Hindlimb muscle (tissue), 1 donor: ENCODE data around the gene WNT2. TPM values are rescaled to one million over a fixed set of nuclear protein-coding genes. Genes with fewer than 3 reads are reported as not detected.
"Not testable (repeated sequence)": the region's sequence is repeated elsewhere in the genome, so short reads cannot be mapped to it uniquely, and the experiment has no call there.

Experiments used
- DNase-seq: peaks from one replicate; pipeline ENCODE4 v3.0.0-alpha.2; 2013
- polyA plus RNA-seq: library from polyadenylated mRNA; unstranded; fragments of 120-200 nt; gene quantifications from one replicate; pipeline ENCODE4 v1.2.1, GENCODE V29; 2013; ENCODE audit not compliant: insufficient read length

The WNT2 gene
- polyA plus RNA-seq, 1 donor = 1.1 TPM

DNA sequence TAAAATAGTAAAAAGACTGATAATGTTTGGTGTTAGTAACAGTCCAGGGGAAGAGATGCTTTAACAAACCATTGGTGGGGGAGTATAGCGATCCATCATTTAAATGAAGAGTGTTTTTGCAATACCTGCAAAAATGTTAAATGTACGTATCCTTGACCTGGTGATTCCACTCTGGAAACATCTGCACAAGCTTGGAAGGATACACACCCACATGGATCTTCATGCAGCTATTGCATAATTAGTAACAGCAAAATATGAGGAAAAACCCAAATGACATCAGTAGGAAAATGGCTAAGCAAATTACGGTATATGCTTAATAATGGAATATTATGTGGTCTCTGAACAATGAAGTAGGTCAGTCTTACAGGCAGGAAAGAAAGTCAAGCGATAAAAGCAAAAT lies 20.5 kb downstream of the WNT2 start:
- DNase-seq = no peak

DNA sequence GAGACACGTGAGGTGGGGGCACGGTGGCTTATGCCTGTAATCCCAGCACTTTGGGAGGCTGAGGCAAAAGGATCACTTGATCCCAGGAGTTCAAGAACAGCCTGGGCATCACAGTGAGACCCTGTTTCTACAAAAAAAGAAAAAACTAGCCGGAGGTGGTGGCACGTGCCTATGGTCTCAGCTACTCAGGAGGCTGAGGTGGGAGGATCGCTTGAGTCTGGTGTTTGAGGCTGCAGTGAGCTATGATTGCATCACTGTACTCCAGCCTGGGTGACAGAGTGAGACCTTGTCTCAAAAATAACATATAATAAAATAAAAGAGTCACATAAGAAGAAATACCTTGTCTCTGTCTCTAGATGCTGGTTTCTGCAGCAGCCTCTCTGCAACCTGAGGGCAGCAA lies 22.4 kb downstream of the WNT2 start:
- not testable (repeated sequence) for DNase-seq

DNA sequence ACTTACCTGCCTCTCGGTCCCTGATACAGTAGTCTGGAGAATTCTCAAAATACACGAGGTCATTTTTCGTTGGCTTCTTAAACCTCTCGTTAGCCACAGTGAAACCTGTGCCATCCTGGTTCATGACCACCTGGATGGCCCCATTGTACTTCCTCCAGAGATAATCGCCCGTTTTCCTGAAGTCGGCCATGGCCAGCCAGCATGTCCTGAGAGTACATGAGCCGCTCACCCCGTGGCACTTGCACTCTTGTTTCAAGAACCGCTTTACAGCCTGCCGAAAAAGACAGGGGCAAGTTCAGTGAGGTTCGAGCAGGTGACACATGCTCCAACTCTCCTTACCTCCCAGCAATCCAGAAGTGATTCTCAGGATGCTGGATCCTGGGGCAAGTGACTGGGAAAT lies 25.3 kb downstream of the WNT2 start:
- no peak for DNase-seq

DNA sequence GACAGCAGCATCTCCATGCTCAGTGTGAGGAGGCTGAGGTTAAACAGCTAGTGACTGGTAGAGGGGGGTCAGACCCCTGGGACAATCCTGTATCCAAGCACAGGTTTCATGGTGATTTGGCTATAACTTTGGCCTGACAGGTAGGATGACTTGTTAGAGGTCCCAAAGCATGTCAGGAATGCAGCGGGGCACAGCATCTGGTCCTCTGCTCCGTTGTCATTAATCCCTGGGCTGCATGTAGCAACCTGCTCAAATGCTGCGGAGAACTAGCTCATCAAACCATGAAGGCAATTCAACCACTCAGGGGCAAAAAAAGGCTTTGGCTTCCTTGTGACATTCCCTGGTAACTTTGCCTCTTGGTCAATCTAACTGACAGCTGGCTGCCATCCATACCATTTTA lies 26.8 kb downstream of the WNT2 start:
- no peak for DNase-seq

DNA sequence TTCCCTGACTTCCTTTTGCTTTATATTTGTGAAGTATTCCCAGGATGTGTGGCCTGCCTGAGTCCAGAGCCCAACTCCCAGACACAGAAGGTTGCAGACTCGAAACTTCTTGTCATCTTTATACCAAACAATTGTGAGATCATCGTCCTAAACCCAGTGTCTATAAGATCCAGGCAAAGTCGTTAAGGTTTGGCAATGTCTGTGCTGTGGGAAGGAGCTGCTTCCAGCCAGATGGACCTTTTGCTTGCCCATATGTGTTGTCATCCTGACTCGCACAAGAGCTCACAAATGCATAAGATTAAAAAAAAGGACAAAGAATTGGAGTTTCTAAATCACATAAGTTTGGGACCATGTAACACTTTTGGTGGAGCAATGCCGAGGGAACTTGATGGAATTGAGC lies 37.0 kb downstream of the WNT2 start:
- DNase-seq = no peak

DNA sequence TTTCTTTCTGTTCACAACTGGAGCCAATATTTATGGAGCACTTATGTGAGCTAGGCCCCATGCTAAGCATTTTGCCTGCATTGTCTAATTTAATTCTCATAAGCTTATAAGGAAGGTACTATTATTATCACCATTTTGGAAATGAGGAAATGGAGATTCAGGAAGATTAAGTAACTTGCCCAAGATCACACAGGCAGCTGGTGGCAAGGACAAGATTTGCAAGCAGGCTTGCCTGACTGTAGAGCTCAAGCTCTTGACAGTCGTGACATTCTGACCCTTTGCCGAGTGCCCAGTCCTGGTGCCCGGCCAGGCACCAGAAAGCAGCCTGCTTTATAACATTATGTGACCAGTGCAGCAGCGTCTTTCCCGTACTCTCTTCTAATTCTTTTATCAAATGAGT lies 38.2 kb downstream of the WNT2 start:
- DNase-seq = no peak

DNA sequence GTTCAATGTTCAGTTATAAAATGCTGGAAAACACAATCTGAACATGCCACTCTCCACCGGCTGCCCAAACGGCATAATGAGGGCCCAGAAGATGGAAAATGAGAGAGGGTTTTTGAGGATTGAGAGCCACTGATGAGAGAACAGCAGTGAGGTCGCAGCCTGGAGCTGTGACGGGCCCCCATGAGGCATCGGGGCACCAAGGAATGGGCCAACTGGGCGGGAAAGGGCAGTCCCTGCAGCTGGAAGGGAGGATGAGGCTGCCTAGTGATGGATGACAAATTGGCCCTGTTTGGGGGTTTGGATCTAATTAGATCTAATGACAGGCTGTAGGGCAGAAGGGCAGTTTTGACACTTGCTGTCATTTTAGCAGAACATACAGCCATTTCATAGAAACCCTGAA lies 39.1 kb downstream of the WNT2 start:
- no peak for DNase-seq

DNA sequence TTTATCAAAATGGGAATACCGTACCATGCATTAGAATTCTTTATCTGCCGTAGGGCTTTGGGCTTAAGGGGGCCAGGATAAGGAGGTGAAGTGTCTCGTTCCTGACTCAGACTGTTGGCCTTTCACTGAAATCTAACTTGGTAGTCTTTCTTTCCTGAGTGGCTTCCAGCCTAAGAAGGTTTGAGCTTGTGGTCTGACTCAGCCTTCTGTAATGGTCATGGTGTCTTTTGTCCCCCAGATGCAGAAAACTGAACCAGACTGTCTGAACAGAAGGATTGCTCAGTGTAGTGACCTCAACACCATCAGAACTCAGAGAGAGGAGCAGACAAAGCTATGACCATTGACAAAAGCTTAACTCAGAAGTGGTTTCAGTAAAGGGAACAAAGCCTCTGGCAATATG lies 39.5 kb downstream of the WNT2 start:
- no peak for DNase-seq

DNA sequence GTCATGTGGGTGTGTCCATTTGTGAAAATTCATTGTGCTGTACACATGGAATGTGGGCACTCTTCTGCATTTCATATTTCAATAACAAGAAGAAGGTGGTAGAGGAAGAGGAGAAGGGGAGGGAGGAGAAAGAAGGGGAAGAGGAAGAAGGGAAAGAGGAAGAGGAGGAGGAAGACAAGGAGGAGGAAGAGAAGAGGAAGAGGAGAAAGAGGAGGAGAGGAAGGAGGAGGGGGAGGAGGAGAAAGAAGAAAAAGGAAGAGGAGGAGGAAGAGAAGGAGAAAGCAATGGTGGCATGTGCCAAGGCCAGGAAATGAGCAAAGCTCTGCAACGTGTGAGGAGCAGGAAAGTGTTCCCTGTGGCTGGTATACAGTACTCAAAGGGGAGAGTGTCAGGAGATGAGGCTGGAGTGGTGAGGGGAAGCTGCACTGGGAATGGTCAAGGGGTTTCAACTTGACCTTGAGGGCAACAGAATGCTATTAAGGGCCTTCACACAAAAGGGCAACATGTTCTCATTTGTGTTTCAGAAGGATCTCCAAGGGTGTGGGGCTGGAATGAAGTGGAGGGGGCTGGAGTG lies 40.5 kb downstream of the WNT2 start:
- no peak for DNase-seq

DNA sequence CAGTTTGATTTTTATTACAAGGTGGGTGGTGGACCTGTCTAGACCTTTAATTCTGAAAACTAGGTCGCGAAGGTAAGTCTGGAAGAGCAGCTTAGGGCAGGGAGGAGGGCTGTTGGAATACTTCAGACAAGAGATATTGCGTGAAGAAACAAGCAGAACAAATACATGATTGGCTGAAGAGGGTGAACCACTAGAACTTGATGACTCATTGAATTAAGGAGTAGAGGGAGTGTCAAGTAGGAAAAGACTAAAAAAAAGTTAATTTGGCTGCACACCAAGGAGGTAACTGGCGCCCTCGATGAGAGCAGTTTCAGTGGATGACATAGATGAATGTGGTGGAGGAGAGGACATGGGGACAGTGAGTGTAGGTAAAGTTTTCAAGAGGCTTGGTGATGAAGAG lies 41.3 kb downstream of the WNT2 start:
- no peak for DNase-seq

DNA sequence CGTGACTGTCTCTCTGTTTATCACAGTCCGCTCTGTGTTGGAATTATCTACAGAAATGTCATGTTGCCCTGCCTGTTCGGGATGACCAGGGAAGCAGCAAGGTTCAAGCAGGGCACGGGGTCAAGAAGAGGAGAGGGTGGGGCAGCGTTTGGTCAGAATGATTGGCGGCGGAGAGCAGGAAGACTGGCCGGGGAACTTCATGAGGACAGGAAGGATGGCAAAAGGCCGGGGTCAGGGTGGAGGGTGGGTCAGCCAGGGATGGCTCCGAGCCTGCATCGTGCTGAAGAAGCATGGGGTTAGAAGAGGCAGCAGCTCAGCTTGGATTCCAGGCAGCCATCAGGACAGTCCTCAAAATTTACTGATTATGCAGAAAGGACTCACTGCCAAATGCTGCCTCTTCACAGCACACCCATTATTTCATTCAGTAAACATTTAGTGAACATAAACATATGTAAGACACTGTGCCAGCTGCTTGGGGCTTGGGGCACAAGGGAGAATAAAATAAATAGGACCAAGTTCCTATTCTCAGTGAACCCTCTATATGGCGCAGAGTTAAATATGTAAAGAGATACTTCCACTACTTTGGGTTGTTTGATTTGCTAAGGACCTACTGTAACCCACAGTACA lies 42.8 kb downstream of the WNT2 start:
- DNase-seq = no peak

DNA sequence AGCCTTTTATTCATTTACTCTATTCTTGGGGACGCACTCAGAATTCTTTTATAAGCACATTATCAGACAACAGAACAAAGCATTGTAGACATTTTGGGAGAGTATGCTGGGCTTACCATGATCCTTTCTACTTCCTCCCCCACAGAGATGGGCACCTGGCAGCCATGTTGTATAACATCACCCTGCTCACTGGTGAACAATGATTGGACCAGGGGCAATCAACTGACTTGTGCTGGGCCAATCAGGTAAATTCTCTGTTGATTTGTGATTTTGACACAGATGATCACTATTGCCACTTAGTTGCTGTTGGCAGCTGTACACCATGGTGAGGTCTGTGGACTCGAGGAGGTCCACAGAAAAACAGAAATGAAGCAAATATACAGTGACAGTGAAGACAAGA lies 43.7 kb downstream of the WNT2 start:
- DNase-seq = no peak

DNA sequence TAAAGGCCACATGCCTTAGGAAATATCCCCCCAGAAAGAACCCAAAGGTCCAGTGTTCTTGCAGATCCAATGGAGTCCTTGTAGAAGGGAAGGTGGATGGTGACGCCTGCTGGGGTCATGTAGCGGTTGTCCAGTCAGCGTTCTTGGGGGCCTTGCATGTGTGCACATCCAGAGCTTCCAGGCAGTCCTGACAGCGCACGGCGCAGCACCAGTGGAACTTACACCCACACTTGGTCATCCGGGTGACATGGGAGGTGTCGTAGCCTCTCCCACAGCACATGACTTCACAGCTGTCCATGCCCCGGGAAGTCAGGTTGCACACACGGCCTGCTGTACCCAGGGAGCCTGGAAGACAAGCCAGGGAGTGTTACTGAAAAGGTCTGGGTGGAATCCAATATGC lies 44.8 kb downstream of the WNT2 start:
- DNase-seq = no peak

DNA sequence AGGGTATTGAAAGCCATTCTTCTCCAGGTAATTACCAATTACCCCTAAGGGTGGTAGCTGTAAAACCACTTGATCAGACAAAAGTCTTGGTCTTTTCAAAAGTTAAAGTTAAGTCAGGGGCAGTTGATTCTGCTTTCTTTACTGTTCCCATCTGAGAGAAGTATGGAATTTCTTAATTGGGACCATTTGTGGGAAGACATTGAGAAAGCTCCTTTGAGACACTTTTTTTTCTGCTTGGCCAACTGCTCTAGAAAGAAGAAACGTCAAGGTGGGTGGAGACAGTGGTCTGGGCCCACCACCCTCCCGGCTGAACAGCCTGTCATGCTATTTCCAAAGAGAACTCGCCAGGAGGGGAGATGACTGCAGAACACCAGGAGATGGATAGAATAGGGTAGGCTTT lies 45.3 kb downstream of the WNT2 start:
- no peak for DNase-seq

DNA sequence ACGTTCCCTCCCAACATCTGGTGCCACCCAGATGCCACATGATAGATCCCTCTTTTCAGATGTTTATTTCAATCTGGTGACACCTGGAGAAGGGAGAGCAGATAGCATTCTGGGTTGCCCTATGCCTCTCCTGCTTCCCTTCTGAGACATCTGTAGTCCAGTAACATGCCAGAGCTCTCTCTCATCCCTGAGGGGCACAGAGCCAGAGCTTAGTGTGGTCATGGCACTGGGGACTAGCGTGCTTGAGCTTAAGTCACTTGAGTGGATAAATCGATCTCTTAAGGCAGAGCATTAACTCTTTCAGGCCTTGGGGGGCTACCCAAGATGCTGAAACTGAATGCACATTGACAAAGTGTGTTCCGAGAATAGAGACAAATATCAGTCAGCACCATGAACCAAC lies 47.9 kb downstream of the WNT2 start:
- no peak for DNase-seq

DNA sequence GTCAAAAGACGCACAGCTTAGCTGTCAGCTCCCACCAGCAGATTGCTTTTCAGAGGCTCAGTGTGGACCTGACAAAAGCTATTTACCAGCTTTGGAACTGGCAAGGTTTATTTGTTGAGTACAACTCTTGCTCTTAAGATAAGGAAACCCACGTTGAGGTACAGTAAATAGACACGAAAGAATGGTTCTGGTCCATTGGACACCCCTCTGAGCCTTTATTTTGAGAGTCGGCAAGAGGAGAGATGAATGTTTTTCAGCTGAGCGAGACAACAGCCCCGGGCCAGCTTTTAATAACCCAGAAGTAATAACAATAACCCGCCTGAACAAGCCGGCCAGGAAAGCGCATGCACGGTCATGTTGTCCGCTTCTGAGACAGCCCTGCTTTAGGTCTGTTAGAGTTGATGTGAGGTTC lies 49.0 kb downstream of the WNT2 start:
- no peak for DNase-seq

DNA sequence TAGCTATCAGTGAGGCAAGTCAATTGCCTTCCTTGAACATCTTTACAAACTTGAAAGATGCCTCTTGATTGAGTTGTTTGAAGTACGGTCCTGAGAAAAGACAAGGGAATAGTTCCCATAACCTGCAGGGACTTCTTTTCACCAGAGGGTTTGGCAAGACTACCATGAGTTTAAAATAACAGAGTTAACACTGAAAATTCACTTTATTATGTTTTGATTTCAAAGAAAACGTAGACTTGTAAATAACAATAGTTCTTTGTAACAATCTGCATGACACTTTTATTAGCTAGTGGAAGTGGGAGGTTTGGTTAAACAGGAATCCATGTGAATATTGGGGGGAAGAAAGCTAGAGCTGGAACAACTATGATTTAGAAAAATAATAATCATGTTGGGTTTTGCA lies 49.5 kb downstream of the WNT2 start:
- no peak for DNase-seq

DNA sequence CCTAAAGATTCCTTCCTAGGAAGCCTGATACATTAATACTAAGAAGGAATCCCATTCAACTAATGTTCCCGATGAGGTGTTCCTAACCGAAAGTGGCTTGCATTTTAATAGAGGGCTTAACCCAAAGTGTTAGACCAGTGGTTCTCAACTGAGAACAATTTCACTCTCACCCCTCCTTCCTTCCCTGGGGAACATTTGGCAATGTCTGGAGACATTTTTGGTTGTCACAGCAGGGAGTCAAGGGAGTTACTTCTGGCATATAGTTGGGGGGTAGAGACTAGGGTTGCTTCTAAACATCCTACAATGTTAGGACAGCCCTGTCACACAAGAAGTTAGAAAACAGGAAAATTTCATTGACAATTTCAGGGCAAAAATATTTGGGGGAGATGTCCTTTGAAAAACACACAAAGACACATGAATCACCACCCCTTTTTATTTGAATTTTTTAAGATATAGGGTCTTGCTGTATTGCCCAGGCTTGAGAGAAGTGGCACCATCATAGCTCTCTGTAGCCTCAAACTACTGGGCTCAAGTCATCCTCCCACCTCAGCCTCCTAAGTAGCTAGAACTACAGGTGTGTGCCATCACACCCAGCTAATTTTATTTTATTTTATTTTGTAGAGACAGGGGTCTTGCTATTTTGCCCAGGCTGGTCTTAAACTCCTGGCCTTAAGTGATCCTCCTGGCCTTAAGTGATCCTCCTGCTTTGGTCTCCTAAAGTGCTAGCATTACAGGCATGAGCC lies 50.7 kb downstream of the WNT2 start:
- DNase-seq = no peak

DNA sequence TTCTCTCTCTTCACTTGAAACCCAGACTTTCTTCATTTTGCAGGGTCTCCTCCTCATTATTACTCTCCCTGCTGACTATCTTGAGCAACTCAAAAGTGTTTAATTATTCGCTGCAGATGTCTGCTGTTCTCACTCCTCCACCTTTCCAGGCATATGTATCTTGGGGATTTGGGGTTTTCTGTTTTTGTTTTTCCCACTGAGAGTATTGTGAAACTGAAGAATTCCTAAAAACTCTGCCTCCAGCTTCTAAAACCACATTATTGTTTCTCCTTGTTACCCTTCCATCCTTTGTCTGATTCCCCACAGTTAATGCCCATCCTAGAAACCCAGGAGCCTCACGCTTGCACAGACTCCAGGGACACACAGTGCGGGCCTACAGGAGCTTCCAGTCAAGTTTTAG lies 51.3 kb downstream of the WNT2 start:
- no peak for DNase-seq

DNA sequence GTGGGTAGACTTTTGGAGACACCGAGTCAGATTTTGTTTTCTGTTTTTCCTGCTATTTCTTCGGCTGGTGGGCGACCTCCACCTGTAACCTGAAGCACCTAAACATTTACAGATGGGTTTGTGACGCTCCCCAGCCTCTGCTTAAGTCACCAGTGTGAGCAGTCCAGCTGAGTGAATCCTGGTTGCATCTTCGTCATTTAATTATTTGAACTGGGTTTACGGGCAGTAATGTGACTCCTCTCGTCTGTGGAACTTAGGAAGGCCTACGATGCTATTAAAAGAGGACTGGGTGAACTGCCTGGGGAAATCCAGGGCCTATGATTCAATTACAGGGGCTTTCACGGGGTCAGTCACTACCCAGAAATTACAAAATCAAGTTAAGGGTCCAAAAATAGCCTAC lies 52.5 kb downstream of the WNT2 start:
- DNase-seq = no peak

DNA sequence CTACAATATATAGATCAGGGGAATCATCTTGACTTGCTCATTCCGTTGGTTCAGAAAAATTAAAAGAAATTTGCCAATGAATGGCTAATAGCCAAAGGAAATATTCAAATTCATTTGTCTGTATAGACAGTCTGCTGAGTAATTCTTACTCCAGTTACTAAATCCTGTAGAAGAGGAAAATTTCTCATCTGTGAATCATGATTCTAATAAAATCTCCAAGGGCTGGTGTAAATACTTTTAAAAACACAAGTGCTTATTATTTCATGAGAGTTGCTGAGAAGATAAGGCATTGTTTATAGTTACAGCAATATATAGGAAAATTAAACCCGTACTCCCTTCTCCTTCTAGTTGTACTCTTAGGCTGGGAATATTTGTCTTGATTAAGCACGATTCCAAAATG lies 53.0 kb downstream of the WNT2 start:
- DNase-seq = no peak

DNA sequence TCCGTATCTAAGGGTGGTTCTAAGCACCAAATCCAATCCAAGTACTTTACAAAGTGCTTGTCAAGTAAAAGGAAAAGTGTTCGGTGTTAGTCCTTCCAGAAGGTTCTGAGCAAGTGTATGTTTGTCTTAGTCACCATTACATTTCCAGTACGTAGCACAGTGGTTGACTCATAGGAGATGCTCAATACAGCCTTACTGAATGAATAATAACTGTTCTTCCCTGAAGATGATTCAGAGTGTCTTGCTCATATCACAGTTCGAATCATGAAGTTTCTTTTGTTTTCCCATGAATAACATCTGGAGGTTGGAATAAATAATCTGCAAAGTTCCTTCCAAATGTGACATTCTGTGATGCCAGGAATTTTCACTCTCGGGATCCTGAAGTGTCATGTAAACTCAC lies 53.4 kb downstream of the WNT2 start:
- no peak for DNase-seq

DNA sequence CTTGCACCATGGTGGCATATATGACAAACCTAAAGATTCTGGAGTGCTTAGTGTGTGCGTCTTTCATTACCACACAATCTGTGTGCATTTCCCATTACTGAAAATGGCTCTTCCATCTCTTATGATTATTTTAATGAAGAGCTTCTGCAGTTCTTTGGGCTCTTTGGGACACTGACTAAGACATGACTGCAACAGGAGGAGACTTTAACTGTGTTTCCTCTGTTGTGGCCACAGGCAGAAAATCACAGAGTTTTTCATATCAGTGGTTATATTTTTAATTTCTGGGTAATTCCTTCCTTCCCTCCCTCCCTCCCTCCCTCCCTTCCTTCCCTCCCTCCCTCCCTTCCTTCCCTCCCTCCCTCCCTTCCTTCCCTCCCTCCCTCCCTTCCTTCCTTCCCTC lies 58.1 kb downstream of the WNT2 start:
- no peak for DNase-seq

DNA sequence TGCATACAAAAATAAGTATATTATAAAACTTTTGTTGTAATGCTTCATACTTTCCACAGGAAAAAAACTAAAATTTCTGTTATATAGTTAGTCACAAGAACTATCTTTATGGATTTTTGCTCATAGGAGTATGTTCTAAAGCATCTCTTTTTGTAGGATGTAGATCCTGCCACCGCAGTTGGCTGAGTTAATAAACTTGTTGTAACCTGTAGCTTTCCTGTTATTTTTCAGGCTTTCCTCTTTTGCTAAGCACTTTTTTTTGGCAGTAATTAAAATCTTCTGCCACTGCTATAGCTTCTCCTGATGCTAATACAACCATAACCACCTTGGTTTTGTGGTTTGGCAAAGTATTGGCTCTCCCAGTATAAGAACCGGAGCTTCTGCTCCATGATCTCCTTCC lies 60.3 kb downstream of the WNT2 start:
- DNase-seq = no peak

DNA sequence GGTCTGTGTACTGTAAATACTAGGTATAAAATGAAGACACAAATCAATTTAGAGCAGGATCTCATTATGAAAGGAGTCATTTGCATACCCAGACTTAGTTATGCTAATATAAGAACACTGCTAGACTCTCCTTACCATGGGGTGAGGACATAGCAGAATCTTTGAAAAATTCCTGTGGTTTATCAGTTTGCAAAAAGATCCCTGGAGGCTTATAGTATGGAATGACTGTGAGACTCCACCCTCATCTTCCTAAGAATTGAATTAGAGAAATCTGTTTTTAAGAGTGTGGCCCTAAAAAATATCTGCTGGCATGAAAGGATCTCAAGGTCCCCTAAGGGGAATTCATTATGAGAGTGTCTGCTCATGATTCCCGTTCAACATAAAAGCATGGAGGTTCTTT lies 63.2 kb downstream of the WNT2 start:
- DNase-seq = no peak
